Fibroblast of the conjunctiva (primary cell): ENCODE data around the gene SLC39A5.
"Not testable (repeated sequence)": the region's sequence is repeated elsewhere in the genome, so short reads cannot be mapped to it uniquely, and the experiment has no call there.

ENCODE experiments used
- DNase-seq: peaks from one replicate; pipeline ENCODE4 v3.0.0-alpha.2; 2010; ENCODE audit warnings: low read depth

SLC39A5 gene

DNA sequence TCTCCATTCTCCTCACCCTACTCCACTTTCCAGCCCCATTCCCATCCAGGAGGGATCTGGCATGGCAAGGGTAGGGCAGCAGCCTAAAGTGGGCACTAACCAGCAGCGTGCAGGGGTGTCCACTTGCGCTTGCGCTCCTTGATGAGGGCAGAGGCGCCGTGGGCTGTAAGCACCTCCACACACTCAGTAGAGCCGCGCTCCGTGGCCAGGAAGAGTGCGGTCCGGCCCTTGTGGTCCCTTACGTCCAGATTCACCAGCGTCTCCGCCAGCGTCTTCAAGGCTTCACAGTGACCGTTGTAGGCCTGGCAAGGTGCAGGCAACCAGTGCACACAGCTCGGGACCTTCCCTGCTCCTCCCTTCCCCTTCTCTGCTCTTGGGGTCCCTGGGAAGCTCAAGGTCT lies 18.1 kb downstream of the SLC39A5 start:
- DNase-seq: no peak

DNA sequence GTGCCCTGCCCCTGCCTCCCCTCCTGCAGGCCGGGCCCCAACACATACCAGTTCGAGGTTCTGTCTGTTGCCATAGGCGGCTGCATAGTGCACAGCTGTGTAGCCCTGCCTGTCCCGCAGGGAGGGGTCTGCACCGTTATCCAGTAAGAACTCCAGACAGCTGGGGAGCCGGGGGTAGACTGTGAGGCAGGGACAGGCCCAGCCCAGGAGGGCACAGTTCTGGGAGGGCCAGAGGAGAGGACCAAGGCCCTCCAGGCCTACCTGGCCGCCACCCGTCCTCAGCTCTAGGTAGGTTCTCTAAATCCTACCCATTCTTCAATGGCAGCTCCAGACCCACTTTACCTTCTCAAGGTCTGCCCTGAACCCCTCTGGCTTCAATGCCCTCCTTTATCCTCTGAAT lies 18.9 kb downstream of the SLC39A5 start:
- DNase-seq: no peak

DNA sequence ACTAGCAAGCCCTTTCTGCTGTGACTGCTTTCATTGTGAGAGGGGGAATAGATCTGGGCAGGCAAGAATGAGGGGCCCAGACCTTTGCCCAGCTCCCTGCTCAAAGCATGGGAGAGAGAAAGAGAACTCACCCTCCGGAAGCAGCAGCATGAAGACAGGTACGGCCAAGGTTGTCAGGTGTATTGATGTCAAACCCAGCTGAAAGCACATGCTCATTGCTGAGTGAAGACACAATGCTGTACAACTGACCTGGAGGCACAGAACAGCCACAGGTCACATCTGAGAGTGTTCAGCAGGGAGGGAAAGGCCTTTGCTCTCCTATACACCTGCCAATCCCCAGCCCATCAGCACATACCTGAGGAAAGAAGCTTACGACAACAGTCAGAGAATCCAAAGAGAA lies 22.8 kb downstream of the SLC39A5 start:
- DNase-seq: no peak

DNA sequence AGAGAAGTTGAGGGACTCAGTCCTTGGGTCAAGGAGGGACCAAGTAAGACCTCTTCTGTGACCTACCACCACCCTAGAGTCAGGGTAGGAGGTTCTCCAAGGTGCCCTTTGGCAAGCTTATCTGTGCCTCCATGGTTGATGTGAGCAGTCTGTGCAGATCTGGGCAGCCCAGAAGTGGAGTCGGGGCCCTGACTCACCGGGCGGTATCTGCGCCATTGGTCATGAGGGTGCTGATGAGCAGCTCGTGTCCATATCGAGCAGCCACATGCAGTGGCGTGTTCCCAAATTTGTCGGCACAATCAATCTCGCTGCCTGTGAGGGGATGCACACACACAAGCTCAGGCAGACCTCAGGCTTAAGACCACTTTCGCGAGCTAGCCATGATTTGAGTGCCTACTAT lies 23.2 kb downstream of the SLC39A5 start:
- no peak for DNase-seq

DNA sequence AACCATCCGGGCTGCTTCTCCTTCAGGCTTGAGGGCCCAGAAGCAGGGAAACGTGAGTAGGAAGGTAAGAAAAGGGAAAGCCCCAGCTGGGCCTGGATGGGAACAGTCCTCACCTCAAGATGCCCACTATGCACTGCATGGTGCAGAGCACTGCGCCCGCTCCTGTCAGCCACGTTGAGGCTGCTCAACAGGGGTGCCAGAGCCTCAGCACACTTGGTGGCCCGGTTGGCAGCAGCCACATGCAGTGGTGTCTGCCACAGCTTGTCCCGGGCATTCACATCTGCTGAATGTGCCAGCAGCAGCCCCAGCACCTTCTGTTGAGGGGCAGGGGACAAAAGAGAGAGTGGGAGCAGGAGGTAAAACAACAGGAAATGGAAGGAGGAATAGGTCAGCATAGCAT lies 25.8 kb downstream of the SLC39A5 start:
- no peak for DNase-seq

DNA sequence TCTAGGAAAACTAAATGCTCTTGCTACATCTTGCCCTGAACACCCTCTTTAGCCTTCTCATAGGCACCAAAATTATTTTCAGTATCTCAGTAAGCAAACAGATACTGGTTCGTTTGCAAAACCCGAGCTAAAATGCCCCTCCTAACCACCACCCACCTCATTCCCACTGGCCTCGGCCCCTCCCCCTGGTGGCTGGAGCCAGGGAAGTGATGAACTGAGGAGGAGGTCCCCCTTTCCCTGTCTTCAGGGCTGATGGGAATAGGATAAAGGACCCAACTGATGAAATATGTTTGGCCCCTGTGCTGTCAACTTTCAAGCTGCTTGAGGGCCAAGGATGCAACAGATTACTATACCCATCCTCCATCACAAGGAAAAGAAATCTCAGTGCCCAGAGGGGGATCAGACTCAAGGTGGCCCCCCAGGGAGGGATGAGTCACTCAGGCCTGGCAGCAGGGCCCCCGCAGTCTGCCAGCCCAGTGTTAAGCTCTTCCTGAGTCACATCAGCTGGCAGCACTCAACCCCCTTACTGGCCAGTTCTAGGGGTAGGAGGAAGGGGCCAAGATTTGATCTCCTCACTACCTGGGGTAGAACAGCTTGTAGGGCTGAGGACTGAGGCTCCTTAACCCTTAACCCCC lies 26.6 kb downstream of the SLC39A5 start:
- peak; percentile 71 for DNase-seq

DNA sequence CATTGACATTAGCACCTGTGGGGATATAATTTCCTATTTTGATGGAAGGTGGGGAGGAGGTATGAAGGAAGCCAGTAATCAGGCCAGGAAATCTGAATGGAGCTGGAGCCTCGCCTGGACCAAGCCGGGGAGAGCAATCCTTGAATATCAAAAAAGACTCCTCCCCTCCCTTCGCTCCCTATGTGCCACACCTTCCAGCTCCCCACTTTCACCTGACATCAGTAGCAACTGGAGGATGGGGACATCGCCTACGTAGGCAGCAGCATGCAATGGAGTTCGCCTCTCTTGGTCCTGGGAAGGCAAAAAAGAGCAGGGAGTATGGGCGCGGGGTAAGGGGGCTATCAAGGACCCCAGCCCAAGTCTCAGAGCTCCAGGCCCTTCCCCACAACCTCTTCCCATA lies 27.2 kb downstream of the SLC39A5 start:
- no peak for DNase-seq

DNA sequence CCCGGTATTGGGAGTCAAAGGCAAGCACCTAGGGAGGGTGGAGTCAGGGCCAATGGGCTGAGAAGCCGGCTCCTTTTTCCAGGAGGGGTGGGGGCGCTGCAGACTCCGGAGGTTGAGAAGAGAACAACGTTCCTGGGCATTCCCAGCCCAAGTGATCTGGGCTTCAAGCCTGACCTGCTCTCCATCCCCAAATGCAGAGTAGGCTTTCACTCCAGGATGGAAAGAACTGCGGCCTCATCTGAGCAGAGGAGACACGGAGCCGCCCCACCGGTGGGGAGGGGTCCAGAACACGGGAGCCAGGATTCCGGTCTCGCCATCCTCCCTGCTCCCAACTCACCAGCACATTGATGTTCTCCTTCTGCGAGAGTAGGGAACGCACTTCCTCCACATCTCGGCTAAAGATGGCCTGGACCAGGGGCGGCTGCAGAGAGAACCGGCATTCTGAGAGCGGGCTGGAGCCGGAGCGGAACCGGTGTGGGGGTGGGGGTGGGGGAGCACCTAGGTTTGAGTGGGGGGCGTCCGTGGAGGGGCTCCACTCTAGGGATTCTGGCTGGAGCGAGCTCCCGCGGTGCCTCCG lies 27.7 kb downstream of the SLC39A5 start:
- no peak for DNase-seq

DNA sequence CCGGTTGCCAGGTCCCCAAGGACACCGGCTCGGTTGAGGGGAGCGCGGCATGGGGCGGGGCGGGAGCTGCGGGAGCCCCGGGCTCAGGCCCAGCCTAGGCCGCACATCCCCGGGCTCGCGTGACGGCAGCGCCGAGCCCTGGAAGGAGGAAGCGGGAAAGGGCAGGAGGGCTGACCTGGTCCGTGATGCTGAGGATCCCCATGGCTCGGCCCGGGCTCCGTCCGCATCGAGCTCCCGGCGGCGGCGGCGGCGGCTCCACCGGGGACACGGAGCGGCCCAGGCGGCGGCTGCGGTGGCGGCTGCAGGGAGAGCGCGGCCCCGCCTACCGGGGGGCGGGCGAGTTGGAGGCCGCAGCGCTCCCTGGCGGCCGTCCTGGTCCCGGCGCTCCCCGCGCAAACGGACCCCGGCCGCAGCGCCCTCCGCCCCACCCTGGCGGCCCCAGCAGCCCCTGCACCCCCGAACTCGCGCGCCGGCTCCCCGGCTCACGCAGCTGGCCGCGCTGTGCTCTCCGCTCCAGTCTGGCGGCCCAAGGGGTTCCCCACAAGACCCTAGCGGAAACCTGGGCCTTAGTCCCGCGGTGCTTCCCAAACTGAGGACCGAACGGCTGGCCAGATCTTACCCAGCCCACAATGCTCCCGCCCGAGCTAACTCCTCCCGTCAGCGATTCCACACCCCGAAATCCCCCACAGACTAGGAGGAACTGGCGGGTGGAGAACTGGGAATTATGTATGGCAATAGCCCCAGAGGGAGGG lies 28.4 kb downstream of the SLC39A5 start, which contains the start of gene ANKRD52:
Gene ANKRD52, minus strand, starts transcription at position 317 of the 752 bp plus-strand sequence. Its CDS starts 115 bp downstream, at position 202.
- DNase-seq: peak; percentile 42

DNA sequence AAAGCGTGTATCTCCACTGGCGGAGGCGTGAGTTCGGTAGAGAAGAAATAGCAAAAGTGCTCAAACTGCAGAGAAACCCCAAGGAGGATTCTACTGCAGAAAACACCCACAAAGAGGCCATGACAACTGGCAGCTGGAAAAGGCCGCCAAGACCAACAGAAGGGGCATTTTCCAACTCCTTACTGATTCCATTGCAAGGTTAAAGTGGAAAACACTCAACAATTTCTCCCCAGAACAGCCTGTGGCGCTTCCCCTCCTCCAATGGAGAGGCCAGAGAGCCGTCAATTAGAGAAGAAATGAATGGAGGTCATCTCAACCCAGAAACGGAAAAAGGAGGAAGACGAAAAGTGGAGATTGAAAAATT lies 29.0 kb downstream of the SLC39A5 start:
- no peak for DNase-seq

DNA sequence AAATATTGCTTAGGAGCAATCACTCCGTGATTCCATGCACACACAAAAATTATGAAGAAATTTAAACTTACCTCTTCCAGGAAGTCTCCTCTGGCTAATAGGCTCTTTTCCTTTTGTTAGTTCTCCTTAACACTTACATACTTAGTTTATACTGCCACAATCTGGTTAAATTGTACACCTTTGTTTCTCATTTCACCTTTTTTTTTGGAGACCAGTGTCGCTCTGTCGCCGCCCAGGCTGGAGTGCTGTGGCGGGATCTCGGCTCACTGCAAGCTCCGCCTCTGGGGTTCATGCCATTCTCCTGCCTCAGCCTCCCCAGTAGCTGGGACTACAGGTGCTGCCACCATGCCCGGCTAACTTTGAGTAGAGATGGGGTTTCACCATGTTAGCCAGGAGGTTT lies 30.5 kb downstream of the SLC39A5 start:
- no peak for DNase-seq

DNA sequence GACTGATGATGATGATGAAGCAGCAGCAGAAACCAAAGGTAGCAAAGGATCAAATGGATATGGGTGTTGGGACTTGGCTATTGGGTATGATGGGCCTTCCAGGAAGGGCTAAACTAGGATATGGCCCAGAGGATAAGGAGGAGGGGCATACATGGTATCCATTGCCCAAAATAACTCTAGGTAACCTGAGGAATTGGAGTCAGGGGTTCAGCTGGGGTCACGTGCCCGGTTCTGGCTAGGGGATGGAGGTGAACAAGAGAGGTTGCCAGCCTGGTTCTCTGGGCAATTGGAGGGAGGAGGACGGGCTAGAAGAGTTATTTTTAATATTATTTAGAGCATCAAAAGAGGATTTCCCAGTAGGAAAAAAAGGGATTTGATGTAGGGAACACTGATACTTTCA lies 31.1 kb downstream of the SLC39A5 start:
- no peak for DNase-seq

DNA sequence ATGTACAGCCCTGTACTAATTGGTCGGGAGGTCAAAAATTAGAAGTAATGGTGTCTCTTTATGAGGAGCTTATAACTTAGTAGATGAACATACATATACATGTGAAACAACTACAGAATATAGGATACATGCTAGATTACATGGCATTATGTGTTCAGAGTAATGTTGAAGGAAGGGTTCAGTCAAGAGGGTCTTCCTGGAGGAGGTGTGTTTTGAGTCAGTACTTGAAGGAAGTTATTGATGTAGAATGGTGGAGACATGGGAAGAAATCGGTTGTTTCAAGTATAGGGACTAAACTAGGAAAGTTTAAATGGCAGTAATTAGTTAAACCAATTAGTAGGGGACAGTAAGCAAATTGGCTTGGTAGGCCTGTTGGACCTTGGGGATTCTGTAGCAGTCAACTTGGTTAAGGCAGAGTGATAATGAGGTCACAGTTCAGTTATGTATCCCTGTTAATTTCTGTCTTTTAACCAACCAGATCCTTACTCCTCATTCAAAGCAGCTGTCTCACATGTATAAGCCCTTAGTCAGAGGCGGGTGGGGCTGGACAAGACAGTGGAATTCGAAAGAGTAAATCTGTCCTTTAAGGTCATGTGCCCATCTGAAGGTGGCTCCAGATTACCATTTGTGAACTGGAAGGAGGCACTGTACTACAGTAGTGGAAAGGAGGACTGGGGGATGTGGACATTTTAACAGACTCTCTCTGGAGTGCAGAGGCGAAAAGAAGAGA lies 31.8 kb downstream of the SLC39A5 start:
- peak; percentile 60 for DNase-seq

DNA sequence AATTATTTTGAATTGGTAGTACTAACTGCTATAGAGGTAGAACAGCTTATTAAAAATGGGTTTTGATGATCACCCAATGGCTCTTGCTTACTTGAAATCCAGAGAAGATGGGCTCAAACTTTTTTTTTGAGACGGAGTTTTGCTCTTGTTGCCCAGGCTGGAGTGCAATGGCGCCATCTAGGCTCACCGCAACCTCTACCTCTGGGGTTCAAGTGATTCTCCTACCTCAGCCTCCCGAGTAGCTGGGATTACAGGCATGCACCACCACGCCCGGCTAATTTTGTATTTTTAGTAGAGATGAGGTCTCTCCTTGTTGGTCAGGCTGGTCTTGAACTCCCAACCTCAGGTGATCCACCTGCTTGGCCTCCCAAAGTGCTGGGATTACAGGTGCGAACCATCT lies 33.1 kb downstream of the SLC39A5 start:
- not testable (repeated sequence) for DNase-seq

DNA sequence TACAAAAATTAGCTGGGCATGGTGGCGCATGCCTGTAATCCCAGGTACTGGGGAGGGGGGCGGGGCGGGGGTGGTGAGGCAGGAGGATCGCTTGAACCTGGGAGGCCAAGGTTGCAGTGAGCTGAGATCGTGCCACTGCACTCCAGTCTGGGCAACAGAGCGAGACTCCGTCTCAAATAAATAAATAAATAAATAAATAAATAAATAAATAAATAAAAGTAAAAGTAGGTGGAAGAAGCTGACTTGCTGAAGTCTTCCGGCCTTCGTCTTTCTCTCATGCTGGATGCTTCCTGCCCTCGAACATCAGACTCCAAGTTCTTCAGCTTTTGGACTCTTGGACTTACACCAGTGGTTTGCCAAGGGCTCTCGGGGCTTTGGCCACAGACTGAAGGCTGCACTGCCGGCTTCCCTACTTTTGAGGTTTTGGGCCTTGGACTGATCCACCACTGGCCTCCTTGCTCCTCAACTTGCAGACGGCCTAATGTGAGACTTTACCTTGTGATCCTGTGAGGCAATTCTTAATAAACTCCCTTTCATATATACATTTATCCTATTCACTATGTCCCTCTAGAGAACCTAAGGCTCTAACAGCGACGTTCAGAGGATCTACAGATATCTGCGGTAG lies 36.3 kb downstream of the SLC39A5 start:
- not testable (repeated sequence) for DNase-seq

DNA sequence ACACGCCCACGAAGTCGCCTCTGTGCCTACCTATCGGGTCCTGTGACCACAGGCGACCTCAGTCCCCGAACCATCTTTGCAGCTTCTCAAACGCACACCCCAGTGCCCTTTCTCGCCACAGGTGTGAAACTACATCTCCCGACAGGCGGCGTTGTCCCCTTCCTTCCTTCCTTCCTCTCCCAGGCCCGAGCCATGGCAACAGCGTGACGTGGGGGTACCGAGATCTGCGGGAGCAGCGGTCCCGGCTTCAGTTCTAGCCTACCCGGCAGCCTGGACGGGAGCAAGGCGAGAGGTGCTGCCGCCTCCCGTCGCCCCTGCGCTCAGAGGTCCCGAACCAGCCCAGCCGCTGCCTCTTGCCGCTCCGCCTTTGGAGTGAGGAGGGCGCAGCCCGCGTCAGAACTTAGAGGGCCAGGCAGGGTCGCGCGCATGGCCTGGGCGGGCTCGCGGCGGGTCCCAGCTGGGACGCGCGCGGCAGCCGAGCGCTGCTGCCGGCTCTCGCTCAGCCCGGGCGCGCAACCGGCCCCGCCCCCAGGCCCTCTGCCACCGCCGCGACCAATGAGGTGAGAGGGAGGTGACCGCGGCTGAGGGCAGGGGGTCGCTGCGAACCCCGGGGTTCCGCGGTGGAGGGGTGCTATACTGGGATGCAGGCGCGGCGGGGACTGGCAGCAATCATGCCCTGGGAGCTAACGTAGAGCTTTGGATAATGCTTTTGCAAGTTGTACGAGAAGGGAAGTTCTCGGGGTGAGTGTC lies 37.0 kb downstream of the SLC39A5 start, which contains the start of gene COQ10A:
Gene COQ10A, plus strand, starts transcription at position 250 of the 750 bp plus-strand sequence. Its CDS starts 177 bp downstream, at position 427.
- peak; percentile 63 for DNase-seq

DNA sequence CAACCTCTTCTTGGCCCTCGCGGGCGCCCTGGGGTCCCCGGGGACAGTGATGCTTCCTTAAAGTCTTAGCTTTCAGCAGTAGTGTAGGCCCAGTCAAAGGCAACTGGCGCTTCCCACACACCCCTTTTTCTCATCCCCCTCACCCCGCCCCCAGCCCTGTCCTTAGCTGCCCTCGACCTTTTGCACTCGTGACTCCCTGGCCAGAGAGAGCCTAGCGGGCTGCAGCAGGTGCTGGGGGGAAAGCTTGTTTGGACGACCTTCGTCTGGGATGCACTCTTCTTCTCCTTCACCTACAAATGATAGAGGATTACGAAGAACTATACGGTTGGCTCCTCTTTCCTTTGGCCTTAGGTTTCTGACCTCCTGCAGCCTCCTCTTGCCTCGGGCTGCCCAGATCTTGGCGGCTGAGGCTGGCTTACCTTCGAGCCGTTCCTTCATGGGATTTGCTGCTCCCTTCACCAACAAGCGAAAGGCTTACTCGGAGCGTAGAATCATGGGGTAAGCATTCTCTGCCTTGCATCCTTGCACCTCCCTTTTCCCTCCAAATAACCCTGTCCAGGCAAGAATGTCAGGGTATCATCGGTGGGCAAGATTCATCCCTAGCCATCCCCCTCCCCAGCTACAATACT lies 37.7 kb downstream of the SLC39A5 start:
- no peak for DNase-seq

DNA sequence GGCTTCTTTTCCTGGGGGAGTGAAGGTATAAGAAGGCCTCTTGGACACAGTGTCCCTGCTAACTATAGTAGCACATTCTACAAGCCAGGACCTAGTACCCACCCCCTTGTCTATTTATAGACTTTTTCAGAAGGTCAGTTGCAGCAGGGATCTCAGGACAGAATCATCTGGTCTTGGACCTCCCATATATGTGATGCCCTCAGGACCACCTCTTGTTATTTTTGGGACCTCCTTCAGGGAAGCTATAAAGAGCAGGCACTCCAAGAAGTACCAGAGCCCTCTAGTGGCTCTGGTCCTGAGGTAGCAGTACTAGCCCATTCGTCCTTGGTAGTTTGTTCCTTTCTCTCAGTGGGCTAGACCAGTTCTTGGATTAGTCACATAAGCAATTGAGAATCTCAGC lies 41.2 kb downstream of the SLC39A5 start:
- no peak for DNase-seq

DNA sequence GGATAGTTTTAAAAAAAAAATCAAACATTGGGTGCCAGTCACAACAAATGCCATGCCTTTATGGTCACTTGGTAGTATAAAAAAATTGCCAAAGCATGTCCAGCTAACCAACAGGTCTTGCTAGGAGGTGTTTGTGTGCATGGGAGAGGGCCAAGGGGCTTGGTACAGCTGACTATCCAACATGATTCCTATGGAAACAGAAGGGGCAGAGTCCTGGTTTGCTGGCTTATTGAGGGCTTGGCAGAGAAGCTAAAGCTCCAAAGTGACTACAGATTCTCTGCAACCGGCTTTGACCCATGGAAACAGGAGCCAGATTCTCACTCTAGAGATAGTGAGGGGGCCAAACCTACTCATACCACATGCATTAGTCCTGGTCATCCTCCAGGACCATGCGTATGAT lies 42.6 kb downstream of the SLC39A5 start:
- DNase-seq: not testable (repeated sequence)

DNA sequence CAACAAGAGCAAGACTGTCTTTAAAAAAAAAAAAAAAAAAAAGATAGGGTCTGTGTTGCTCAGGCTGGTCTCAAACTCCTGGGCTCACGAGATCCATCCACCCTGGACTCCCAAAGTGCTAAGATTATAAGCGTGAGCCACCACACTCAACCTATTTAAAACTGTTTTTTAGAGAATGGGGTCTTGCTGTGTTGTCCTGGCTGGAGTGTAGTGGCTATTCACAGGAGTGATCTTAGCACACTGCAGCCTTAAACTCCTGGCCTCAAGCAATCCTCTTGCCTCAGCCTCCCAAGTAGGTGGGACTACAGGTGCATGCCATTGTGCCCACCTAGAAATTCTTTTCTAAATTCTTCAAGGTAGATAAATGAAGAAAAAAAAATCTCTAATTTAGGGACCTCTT lies 44.4 kb downstream of the SLC39A5 start:
- DNase-seq: no peak

DNA sequence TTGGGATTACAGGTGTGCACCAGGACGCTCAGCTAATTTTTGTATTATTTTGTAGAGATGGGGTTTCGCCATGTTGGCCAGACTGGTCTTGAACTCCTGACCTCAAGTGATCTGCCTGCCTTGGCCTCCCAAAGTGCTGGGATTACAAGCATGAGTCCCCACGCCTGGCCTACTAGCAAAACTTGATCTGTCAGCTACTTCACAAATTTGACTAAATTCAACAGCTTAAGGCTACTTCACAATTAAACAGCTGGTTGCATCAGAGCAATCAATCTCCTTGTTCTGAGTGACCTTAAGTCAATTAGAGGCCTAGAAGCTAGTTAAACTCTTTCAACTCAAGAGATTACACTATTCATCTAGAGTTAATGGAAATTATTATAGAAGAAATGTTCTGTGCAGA lies 49.1 kb downstream of the SLC39A5 start:
- DNase-seq: no peak
